GM19463 (cell line): ENCODE measurements around the gene WDR70.
A peak's percentile ranks its signal among the peaks of the same experiment; 100 is the strongest.
"Not testable (repeated sequence)": the region's sequence is repeated elsewhere in the genome, so short reads cannot be mapped to it uniquely, and the experiment has no call there.

Experiments
- ATAC-seq: cut with Tn5 transposase; IDR thresholded peaks from one replicate; pipeline ENCODE4 v1.9.1; 2021; ENCODE audit warnings: mild to moderate bottlenecking, moderate library complexity; ENCODE audit not compliant: unreplicated experiment

WDR70 gene

DNA sequence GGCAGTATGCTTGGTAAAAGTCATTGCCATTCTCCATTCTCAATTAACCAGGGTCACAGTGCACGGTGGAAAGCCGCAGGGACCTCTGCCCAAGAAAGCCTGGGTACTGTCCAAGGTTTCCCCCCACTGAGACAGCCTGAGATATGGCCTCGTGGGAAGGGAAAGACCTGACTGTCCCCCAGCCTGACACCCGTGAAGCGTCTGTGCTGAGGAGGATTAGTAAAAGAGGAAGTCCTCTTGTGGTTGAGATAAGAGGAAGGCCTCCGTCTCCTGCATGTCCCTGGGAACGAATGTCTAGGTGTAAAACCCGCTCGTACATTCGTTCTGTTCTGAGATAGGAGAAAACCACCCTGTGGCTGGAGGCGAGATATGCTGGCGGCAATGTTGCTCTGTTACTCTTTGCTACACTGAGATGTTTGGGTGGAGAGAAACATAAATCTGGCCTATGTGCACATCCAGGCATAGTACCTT is 293.0 kb downstream of the WDR70 start:
- ATAC-seq: peak; percentile 83

DNA sequence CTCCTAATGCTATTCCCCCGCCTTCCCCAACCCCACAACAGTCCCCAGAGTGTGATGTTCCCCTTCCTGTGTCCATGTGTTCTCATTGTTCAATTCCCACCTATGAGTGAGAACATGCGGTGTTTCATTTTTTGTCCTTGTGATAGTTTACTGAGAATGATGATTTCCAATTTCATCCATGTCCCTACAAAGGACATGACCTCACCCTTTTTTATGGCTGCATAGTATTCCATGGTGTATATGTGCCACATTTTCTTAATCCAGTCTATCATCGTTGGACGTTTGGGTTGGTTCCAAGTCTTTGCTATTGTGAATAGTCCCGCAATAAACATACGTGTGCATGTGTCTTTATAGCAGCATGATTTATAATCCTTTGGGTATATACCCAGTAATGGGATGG is 295.2 kb downstream of the WDR70 start:
- ATAC-seq: not testable (repeated sequence)

DNA sequence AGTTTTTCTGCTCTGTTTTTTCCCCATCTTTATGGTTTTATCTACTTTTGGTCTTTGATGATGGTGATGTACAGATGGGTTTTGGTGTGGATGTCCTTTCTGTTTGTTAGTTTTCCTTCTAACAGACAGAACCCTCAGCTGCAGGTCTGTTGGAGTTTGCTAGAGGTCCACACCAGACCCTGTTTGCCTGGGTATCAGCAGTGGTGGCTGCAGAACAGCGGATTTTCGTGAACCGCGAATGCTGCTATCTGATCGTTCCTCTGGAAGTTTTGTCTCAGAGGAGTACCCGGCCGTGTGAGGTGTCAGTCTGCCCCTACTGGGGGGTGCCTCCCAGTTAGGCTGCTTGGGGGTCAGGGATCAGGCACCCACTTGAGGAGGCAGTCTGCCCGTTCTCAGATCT is 300.2 kb downstream of the WDR70 start:
- ATAC-seq: not testable (repeated sequence)

DNA sequence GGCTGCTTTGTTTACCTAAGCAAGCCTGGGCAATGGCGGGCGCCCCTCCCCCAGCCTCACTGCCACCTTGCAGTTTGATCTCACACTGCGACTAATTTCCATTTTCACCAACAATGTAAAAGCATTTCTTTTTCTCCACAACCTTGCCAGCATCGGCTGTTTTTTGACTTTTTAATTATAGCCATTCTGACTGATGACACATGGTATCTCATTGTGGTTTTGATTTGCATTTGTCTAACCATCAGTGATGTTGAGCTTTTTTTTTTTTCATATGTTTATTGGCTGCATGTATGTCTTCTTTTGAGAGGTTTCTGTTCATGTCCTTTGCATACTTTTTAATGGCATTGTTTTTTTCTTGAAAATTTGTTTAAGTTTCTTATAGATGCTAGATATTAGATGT is 300.8 kb downstream of the WDR70 start:
- ATAC-seq: not testable (repeated sequence)

DNA sequence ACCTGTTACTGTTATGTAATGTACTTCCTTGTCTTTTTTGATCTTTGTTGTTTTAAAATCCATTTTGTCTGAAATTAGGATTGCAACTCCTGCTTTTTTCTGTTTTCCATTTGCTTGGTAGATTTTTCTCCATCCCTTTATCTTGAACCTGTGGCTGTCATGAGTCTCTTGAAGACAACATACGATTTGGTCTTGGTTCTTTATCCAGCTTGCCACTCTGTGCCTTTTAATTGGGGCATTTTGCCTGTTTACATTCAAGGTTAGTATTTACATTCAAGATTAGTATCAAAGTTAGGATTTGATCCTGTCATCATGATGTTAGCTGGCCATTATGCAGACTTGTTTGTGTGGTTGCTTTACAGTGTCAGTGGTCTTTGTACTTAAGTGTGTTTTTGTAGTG is 304.0 kb downstream of the WDR70 start:
- ATAC-seq: no peak

DNA sequence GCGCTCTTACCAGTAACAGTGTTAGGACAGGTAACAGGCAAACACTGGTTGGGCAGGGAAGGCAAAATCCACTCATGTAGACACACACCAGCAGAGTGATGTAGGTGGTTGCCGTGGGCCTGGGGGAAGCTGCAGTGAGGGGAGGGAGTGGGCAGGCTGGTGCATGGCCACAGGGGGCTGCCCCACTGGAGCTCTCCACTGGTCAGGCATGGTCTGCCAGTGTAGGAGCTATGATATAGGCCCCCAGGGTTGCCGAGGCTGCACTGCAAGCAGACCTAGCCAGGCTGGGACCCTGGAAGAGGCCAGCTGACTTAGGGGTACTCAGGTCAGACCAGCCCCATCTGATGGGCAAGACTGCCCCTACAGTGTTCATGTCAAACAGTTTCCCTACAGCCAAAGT is 306.1 kb downstream of the WDR70 start:
- ATAC-seq: no peak

DNA sequence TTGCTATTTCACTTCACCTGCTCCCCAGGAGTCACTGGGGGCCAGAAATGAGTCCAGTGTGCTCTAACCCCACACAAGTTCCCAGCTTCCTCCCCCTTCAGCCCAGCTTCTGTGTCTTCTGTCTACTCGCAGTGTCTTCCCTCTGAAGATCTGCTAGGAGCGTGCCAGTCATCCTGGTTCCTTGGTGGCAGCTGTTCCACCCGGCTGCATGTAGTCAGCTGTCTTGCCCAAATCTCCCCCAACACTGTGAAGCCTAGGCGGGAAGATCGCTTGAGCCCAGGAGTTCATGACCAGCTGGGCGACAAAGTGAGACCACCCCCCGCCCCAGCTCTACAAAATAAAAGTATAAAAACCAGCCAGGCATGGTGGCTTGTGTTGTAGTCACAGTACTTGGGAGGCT is 306.7 kb downstream of the WDR70 start:
- ATAC-seq: no peak

DNA sequence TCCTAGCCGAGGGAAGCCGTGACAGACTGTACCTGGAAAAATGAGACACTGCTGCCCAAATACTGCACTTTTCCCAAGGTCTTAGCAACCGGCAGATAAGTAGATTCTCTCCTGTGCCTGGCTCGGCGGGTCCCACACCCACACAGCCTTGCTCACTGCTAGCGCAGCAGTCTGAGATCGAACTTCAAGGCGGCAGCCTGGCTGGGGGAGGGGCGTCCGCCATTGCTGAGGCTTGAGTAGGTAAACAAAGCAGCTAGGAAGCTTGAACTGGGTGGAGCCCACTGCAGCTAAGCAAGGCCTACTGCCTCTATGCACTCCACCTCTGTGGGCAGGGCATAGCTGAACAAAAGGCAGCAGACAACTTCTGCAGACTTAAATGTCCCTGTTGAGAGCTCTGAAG is 309.8 kb downstream of the WDR70 start:
- not testable (repeated sequence) for ATAC-seq

DNA sequence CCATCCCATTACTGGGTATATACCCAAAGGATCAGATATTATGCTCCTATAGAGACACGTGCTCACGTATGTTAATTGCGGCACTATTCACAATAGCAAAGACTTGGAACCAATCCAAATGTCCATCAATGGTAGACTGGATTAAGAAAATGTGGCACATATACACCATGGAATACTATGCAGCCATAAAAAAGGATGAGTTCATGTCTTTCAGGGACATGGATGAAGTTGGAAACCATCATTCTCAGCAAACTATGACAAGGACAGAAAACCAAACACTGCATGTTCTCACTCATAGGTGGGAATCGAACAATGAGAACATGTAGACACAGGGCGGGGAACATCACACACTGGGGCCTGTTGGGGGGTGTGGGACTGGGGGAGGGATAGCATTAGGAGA is 315.2 kb downstream of the WDR70 start:
- ATAC-seq: not testable (repeated sequence)

DNA sequence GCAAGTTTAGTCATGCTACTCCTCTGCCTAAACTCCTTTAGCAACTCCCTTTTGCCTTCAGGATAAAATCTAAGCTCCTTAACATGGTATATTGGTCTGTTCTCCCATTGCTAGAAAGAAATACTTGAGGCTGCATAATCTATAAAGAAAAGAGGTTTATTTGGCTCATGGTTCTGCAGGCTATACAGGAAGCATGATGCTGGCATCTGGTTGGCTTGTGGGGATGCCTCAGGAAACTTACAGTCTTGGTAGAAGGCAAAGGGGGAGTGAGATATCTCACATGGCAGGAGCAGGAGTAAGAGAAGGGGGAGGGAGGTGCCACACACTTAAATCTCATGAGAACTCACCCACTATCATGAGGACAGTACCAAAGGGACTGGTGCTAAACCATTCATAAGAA is 315.7 kb downstream of the WDR70 start:
- ATAC-seq: no peak

DNA sequence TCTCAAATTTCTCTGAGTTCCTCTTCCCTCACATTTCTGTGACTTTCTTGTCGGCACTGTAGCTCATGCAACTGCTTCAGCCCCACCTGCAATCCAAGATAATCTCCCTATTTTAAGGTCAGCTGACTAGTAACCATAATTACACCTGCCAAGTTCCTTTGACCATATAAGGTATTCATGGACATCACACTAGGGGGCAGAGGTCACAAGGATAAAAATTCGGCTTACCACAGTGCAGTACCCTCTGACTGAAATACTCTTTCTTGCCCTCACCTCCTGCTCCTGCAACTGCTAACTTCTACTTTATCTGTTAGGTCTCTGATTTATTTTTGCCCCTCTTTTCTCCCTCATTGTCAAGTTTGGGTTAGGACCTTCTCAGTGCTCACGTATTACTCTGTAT is 316.5 kb downstream of the WDR70 start:
- no peak for ATAC-seq

DNA sequence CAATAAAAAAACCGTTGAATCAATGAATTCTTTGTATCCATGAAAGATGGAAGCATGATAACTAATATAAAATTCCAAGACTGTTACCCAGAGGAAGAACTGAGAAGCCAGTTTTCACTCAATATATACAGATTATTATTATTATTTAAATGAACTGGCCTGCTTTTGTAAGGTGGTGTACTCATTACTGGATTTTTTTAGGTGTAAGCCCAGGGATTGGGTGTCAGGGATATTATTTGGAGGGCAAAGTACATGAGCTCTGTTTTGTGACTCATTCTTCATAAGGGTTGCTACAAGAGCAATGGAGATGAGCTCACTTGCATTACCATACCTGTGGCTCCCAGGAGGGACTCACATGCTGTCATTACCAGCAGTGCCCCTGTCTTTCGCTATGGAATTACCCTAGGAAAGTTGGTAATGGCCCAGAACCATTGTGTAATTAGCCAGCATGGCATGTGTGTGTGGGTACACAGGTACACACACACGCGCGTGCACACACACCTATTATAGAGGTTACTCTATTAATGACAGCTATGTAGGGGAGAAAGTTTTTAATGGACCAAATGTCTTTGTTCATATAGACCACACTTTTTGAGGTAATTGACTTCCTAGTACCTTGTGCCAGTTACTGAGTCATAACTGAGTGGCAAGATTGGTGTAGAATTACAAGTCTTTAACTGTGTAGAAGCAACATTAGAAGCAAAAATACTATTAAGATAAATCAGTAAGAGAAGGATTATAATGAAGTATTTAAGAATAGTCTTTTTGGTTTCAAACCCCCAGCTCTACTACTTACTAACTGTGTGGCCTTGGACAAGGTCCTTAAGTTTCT is 317.3 kb downstream of the WDR70 start:
- no peak for ATAC-seq

DNA sequence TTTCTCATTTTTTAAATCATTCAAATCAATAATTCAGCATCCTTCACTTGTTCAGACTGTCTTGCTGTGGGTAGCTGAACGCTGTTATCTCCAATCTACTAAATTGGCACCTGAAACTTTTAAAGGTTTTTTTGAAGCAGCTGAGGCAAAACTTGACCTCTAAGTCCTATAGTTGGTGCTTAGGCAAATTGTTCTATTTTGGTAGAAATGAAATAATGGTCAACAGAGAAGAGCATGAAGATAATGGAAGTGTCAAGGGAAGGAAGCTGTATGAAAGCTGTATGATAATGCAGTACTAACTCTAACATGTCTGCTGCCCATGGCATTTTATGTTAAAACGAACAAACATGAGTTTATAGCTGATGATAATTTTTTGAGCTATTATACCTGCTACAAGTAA is 322.8 kb downstream of the WDR70 start:
- ATAC-seq: peak; percentile 54

DNA sequence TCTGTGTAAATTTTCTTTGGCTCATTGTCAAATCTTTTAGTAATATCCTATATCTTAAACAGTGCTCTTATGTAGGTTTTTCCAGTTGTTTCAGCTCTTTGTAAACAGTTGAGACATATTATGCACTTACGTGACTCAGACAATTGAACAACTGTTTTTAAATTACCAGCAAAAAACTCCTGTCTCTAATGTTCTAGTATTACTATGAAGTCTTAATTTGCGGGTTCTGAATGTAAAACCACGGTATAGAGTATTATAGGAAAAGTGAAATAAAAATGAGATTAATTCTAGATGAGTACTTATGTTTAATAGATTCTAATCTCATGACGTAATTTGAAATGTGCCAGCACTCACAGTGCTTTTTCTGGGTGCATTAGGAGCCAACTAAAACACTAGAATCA is 324.7 kb downstream of the WDR70 start:
- no peak for ATAC-seq

DNA sequence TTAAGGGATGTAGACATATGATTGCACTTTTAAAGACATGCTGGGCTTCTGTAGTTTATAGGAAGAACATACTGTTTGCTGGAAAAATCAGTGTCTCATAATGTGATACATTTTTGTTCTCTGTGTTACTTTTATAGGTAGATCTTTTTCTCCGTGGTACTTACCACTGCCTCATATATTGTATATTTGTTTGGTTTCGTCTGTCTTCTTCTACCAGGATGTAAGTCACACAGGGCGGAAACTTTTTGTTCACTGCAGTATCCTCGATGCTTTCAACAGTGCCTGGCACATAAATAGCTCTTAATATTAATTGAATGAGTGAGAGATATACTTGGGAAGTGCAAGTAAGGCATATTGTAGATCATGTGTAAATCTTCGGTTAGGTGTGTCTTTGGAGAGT is 325.3 kb downstream of the WDR70 start:
- ATAC-seq: no peak

DNA sequence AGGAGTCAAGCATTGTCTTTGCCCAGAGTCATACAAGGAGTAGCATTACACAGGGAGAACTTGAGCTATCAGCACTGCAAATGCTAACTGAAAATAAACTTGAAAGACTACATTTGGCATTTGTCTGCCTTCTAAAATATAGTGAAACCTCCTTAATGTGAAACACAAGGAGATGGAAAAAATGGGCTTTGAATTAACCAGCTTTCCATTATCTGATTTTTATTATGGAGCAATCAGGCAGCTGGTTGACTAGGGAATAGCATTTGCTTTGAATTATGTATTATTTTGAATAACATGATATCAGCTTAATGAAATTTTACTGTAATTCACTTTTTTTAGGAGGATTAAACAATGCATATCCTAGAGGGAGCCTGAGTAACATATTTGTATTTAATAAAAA is 329.9 kb downstream of the WDR70 start:
- ATAC-seq: no peak

DNA sequence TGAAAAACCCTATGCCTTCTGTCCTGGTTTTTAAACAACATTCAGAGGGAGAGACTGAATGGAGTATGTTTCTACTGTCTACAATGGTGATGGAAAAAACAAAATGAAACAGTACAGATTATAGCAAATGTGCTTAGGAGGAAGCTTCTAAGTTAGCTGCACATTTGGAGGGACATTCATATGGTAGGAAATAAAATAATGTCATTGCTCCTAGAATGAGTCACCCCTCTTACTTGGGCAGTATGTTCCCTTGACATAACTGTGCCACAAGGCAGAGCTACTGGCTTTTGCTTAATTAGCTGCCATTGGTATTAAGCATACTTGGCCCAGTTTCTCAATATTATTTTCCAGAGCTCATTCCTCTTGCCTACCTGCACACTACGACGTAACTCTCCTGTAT is 331.8 kb downstream of the WDR70 start:
- no peak for ATAC-seq

DNA sequence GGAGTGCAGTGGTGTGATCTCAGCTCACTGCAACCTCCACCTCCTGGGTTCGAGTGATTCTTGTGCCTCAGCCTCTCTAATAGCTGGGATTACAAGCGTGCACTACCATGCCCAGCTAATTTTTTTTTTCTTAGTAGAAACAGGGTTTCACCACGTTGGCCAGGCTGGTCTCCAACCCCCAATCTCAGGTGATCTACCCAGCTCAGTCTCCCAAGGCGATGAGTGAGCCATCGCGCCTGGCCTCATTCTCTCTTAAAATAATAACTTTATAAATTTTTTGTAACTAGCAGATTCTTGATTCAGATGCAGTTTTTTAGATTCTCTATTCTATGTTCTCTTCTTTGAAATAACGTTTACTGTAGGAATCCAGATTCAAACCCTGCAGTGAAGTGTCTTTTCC is 333.6 kb downstream of the WDR70 start:
- ATAC-seq: no peak

DNA sequence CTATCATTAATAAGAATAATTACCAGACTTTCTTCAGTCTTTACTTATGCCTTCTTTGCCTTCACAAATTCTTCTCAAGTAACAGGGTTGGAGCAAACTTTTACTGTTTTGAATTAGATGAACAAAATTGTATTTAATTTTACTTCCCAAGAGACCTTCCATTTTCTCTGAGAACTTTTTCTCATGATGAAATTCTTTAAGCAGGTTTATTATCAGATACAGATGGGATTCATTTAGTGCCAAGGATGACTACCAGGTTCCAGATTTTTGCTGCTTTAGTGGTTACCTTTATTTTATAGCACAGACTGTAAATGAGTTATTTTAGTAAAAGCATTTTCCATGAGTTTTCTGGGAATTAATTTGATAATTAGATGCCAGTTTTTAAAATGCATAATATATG is 335.6 kb downstream of the WDR70 start:
- no peak for ATAC-seq

DNA sequence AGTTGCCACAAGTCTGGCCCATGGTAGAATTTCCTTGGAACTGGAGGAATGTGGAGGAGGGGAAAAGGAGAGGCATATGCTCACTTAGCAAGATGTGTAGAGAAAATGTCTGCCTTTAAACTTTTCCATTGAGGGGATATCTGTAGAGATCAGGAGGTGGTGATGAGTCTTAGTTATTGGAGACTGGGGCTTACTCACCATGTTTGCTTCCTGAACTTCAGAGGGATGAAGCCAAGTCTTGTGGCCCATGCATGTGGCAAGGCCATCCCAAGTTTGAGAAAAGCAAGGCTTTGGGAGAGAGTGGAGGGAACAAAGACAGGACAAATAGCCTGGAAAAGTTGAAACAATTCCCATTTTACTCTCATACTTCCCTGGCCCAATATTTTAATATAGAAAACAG is 336.2 kb downstream of the WDR70 start:
- no peak for ATAC-seq

DNA sequence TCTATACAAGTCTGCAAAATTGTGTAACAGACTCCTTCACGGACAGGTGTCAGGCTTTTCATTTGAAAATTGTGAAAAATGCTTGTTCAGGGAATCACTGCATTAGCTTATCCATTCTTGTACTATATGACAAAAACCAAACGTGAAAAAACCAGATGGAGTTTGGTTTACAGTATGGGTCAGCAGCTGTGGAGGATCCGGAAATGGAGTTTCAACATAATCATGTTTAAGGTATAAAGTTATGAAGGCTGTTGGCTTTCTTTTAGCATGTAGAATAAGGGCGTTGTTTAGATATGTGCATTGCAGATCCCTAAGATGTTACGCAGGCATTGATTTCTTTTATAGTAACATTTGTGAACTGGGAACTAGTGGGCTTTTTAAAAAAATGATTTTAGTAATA is 336.9 kb downstream of the WDR70 start:
- no peak for ATAC-seq

DNA sequence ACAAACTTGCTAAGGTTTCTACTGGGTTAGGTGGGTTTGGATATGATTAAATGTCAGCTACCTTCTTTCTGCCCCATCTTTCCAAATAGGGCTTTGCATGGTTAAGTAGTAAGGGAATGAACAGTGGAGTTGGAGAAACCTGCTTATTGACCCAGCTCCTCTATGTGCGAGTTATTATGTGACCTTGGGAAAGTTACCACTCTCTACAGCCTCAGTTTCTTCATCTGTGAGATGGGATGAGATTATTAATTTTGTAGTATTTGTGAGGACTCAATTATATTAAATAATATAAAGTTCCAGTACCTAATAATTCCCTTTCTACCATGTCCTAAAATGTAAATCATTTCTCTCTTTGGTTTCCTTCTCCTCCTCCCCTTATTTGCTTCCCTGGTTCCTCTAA is 337.3 kb downstream of the WDR70 start:
- no peak for ATAC-seq

DNA sequence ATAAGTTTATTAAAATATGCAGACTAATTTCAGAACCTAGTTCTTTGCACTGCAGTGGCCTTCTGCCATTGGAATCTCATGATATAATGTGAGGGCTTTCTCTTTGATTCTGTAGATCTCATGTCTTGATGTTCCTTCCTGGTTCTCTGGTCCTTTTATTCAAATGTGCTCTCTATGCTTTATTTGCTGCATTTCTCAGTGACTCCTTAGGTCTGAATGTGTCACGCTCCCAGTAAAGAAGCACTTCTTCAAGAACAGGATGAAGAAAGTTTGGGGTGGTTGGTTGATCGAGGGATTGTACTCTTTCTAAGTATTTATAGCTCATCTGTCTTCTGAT is 338.1 kb downstream of the WDR70 start:
- ATAC-seq: no peak
